ENCODE data around the gene ST7.

Gene ST7

GRCh38 chr7:117163101-117163500 lies 209.8 kb downstream of the ST7 start:
- H3K9me3 Mint-ChIP-seq = no peaks in the 10 kb centered on the region
- no peaks in the 10 kb centered on the region for H3K36me3 Mint-ChIP-seq (ENCODE audit: low read depth)
- DNase-seq (no peak), ATAC-seq (no peak)
- no peak overlapping the region for H3K4me3 Mint-ChIP-seq
- H3K4me1 Mint-ChIP-seq = no peaks in the 10 kb centered on the region
- no peak overlapping the region for H3K27ac Mint-ChIP-seq
- H3K27me3 Mint-ChIP-seq = no peaks in the 10 kb centered on the region

- no peak overlapping the region for H3K4me3 Mint-ChIP-seq
- no peak for DNase-seq
- no peaks in the 10 kb centered on the region for H3K9me3 Mint-ChIP-seq
- H3K4me1 Mint-ChIP-seq = no peaks in the 10 kb centered on the region
- no peak for ATAC-seq
- no peaks in the 10 kb centered on the region for H3K36me3 Mint-ChIP-seq (ENCODE audit: low read depth)
- H3K27me3 Mint-ChIP-seq = no peaks in the 10 kb centered on the region
- no peak overlapping the region for H3K27ac Mint-ChIP-seq
Observed at GRCh38 chr7:117164620-117165019, 211.3 kb downstream of the ST7 start.

- no peaks in the 10 kb centered on the region for H3K9me3 Mint-ChIP-seq
- no peak overlapping the region for H3K4me3 Mint-ChIP-seq
- ATAC-seq (no peak), DNase-seq (no peak)
- H3K36me3 Mint-ChIP-seq (ENCODE audit: low read depth) = no peaks in the 10 kb centered on the region
- no peaks in the 10 kb centered on the region for H3K4me1 Mint-ChIP-seq
- H3K27me3 Mint-ChIP-seq = no peaks in the 10 kb centered on the region
- H3K27ac Mint-ChIP-seq = no peak overlapping the region
Observed at GRCh38 chr7:117165656-117166055, 212.4 kb downstream of the ST7 start.

GRCh38 chr7:117169907-117170306 lies 216.6 kb downstream of the ST7 start:
- Mint-ChIP-seq H3K27ac (no peak overlapping the region), H3K36me3 (ENCODE audit: low read depth) (peaks cover 3% of the 10 kb centered on the region), H3K4me3 (no peak overlapping the region), H3K9me3 (no peaks in the 10 kb centered on the region), H3K27me3 (no peaks in the 10 kb centered on the region), H3K4me1 (no peaks in the 10 kb centered on the region)
- ATAC-seq (no peak), DNase-seq (no peak)

- no peak for DNase-seq
- Mint-ChIP-seq H3K27ac (no peak overlapping the region), H3K4me3 (no peak overlapping the region), H3K27me3 (no peaks in the 10 kb centered on the region), H3K4me1 (no peaks in the 10 kb centered on the region), H3K9me3 (no peaks in the 10 kb centered on the region), H3K36me3 (ENCODE audit: low read depth) (peaks cover 3% of the 10 kb centered on the region)
- ATAC-seq = no peak
Observed at GRCh38 chr7:117171106-117171505, 217.8 kb downstream of the ST7 start.

- Mint-ChIP-seq H3K4me3 (no peak overlapping the region), H3K36me3 (ENCODE audit: low read depth) (peaks cover 3% of the 10 kb centered on the region), H3K27me3 (no peaks in the 10 kb centered on the region), H3K4me1 (no peaks in the 10 kb centered on the region), H3K27ac (no peak overlapping the region), H3K9me3 (no peaks in the 10 kb centered on the region)
- no peak for DNase-seq
- ATAC-seq = no peak
Observed at GRCh38 chr7:117172283-117172682, 219.0 kb downstream of the ST7 start.

- H3K4me3 Mint-ChIP-seq = no peak overlapping the region
- no peaks in the 10 kb centered on the region for H3K9me3 Mint-ChIP-seq
- ATAC-seq (no peak), DNase-seq (no peak)
- no peak overlapping the region for H3K27ac Mint-ChIP-seq
- H3K27me3 Mint-ChIP-seq = no peaks in the 10 kb centered on the region
- no peaks in the 10 kb centered on the region for H3K4me1 Mint-ChIP-seq
- H3K36me3 Mint-ChIP-seq (ENCODE audit: low read depth) = peaks cover 3% of the 10 kb centered on the region
Observed at GRCh38 chr7:117173035-117173770, 219.9 kb downstream of the ST7 start.

GRCh38 chr7:117176206-117176605 lies 222.9 kb downstream of the ST7 start:
- Mint-ChIP-seq H3K9me3 (no peaks in the 10 kb centered on the region), H3K4me1 (no peaks in the 10 kb centered on the region), H3K4me3 (no peak overlapping the region), H3K27ac (no peak overlapping the region), H3K27me3 (no peaks in the 10 kb centered on the region), H3K36me3 (ENCODE audit: low read depth) (peaks cover 3% of the 10 kb centered on the region)
- DNase-seq (no peak), ATAC-seq (no peak)

- Mint-ChIP-seq H3K36me3 (ENCODE audit: low read depth) (peaks cover 2% of the 10 kb centered on the region), H3K4me1 (no peaks in the 10 kb centered on the region), H3K27me3 (no peaks in the 10 kb centered on the region), H3K9me3 (no peaks in the 10 kb centered on the region), H3K4me3 (no peak overlapping the region), H3K27ac (no peak overlapping the region)
- DNase-seq (no peak), ATAC-seq (no peak)
Observed at GRCh38 chr7:117178600-117178999, 225.3 kb downstream of the ST7 start.

GRCh38 chr7:117179701-117180100 lies 226.4 kb downstream of the ST7 start:
- Mint-ChIP-seq H3K27me3 (no peaks in the 10 kb centered on the region), H3K27ac (no peak overlapping the region), H3K9me3 (no peaks in the 10 kb centered on the region), H3K4me3 (no peak overlapping the region), H3K36me3 (ENCODE audit: low read depth) (peaks cover 3% of the 10 kb centered on the region), H3K4me1 (no peaks in the 10 kb centered on the region)
- DNase-seq (no peak), ATAC-seq (no peak)

GRCh38 chr7:117183729-117184128 lies 230.4 kb downstream of the ST7 start:
- no peaks in the 10 kb centered on the region for H3K9me3 Mint-ChIP-seq
- peaks cover 3% of the 10 kb centered on the region for H3K36me3 Mint-ChIP-seq (ENCODE audit: low read depth)
- DNase-seq = no peak
- no peak for ATAC-seq
- no peak overlapping the region for H3K27ac Mint-ChIP-seq
- no peaks in the 10 kb centered on the region for H3K27me3 Mint-ChIP-seq
- no peak overlapping the region for H3K4me3 Mint-ChIP-seq
- H3K4me1 Mint-ChIP-seq = no peaks in the 10 kb centered on the region

- Mint-ChIP-seq H3K27me3 (no peaks in the 10 kb centered on the region), H3K9me3 (no peaks in the 10 kb centered on the region), H3K4me1 (no peaks in the 10 kb centered on the region), H3K4me3 (no peak overlapping the region), H3K27ac (no peak overlapping the region), H3K36me3 (ENCODE audit: low read depth) (peaks cover 3% of the 10 kb centered on the region)
- DNase-seq (no peak), ATAC-seq (no peak)
Observed at GRCh38 chr7:117184367-117184766, 231.1 kb downstream of the ST7 start.

GRCh38 chr7:117185124-117185523 lies 231.8 kb downstream of the ST7 start:
- Mint-ChIP-seq H3K27ac (no peak overlapping the region), H3K36me3 (ENCODE audit: low read depth) (peaks cover 3% of the 10 kb centered on the region), H3K27me3 (no peaks in the 10 kb centered on the region), H3K9me3 (no peaks in the 10 kb centered on the region), H3K4me1 (no peaks in the 10 kb centered on the region), H3K4me3 (no peak overlapping the region)
- DNase-seq (no peak), ATAC-seq (no peak)

GRCh38 chr7:117186218-117187010 lies 233.1 kb downstream of the ST7 start:
- ATAC-seq = no peak
- Mint-ChIP-seq H3K36me3 (ENCODE audit: low read depth) (peaks cover 3% of the 10 kb centered on the region), H3K27me3 (no peaks in the 10 kb centered on the region), H3K4me3 (no peak overlapping the region), H3K4me1 (no peaks in the 10 kb centered on the region), H3K27ac (no peak overlapping the region), H3K9me3 (no peaks in the 10 kb centered on the region)
- no peak for DNase-seq

GRCh38 chr7:117188376-117188775 lies 235.1 kb downstream of the ST7 start:
- Mint-ChIP-seq H3K4me1 (no peaks in the 10 kb centered on the region), H3K36me3 (ENCODE audit: low read depth) (peaks cover 3% of the 10 kb centered on the region), H3K27ac (no peak overlapping the region), H3K27me3 (no peaks in the 10 kb centered on the region), H3K9me3 (no peaks in the 10 kb centered on the region), H3K4me3 (no peak overlapping the region)
- DNase-seq (no peak), ATAC-seq (no peak)
